ENCODE results near the gene PPHLN1. TPM values are rescaled to one million over a fixed set of nuclear protein-coding genes. Genes with fewer than 3 reads are reported as not detected.
A peak's percentile ranks its signal among the peaks of the same experiment; 100 is the strongest.

The PPHLN1 gene
- total RNA-seq, 1 donor from 2014 or later: 96.4 TPM

DNA sequence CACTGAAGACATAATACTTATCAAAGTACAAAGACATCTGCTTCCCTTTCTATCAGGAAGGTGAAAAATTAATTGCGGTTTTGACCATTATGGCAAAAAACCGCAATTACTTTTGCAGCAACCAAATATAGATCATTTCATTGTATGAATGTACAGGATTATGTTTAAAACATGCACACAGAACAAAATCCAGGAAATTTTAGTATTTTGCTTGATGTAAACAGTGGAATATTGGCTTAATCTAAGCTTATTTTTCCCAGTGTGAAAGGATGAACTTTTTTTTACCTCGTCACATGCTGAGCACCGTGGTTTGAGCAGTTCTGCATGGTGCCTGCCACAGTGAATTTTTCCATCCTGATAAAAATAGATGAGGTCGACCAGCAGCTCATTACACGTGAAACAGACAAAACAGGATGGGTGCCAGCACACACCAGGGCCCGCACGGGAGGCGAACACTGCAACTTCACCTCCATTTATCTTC, 142.4 kb downstream of the PPHLN1 start:
- H3K36me3 Mint-ChIP-seq (ENCODE audit: low read depth): no peaks in the 10 kb centered on the region
- no peak overlapping the region for H3K4me3 Mint-ChIP-seq (ENCODE audit: low read depth)
- peaks cover 3% of the 10 kb centered on the region for H3K27me3 Mint-ChIP-seq (ENCODE audit: low read depth)
- DNase-seq (ENCODE audit: low spot score): no peak
- intact Hi-C loops (cut with micrococcal nuclease): loop anchor here (5.0 kb wide), 1 partner anchor 41 kb away; no protein-coding TSS in a partner anchor
- no peaks in the 10 kb centered on the region for H3K9me3 Mint-ChIP-seq
- no peak overlapping the region for H3K27ac Mint-ChIP-seq
- H3K4me1 Mint-ChIP-seq (ENCODE audit: low read depth): peaks cover 19% of the 10 kb centered on the region

DNA sequence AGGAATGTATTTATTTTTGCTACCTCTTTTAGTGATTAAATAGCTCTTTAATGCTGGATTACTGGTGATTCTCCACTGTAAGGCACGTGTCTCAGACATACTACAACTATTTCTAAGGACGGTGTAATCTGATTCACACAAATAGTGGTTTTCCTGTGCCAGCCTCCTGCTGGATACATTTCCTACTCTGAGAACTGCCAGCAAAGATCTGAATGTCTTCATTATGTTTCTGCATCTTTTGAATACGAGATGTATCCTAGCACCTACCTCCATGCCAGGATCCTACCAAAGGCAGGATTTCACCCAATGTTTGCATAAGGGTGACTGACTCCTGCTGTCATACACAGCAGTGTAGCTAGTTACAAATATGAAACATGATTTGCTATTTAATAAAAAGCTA, 143.0 kb downstream of the PPHLN1 start:
- no peak for DNase-seq (ENCODE audit: low spot score)
- H3K9me3 Mint-ChIP-seq: no peaks in the 10 kb centered on the region
- no peaks in the 10 kb centered on the region for H3K36me3 Mint-ChIP-seq (ENCODE audit: low read depth)
- intact Hi-C loops (cut with micrococcal nuclease): loop anchor here (5.0 kb wide), 1 partner anchor 42 kb away; no protein-coding TSS in a partner anchor
- peaks cover 19% of the 10 kb centered on the region for H3K4me1 Mint-ChIP-seq (ENCODE audit: low read depth)
- H3K4me3 Mint-ChIP-seq (ENCODE audit: low read depth): no peak overlapping the region
- peaks cover 7% of the 10 kb centered on the region for H3K27me3 Mint-ChIP-seq (ENCODE audit: low read depth)
- no peak overlapping the region for H3K27ac Mint-ChIP-seq

DNA sequence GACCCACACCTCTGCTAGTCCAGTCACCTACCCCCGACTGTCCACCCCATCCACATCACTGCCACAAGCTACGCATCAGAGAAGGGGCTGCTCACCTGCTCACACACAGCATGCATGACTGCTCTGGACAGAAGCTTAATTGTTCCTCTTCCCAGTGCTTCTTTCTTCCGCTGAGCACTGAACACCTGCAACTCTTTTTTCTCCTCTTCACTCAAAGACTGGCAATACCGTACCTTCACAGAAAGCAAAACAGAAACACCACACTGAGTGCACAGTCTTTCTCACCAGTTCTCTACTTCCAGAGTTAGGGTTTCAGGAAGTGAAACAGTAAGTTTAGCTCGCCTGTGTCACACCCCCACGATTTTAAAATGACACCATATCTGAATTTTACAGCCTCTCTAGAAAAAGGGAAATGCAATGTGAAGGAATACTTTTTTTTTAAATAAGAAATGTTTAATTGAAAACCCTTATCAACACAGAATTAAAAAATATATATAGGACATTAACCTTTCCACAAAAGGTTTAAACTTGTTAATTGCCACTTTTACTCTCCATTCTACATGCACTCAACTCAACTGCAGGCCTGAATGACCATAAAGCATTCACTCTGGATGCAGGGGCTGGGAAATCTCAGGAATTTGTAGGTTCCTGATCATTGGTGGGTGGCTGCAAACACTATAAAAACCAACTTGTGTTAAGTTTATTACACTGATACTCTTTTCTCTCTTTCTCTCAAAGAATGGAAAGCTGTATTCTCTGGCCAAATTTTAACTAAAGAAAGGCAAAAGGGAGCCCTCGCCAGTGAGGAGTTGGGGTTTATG, 143.6 kb downstream of the PPHLN1 start:
- no peak for DNase-seq (ENCODE audit: low spot score)
- Mint-ChIP-seq H3K36me3 (ENCODE audit: low read depth) (no peaks in the 10 kb centered on the region), H3K4me3 (ENCODE audit: low read depth) (peak overlapping the region; percentile 63), H3K27me3 (ENCODE audit: low read depth) (peaks cover 7% of the 10 kb centered on the region), H3K9me3 (no peaks in the 10 kb centered on the region), H3K27ac (peak overlapping the region; percentile 16), H3K4me1 (ENCODE audit: low read depth) (peaks cover 19% of the 10 kb centered on the region)
- intact Hi-C loops (cut with micrococcal nuclease): loop anchor here (5.0 kb wide), 1 partner anchor 42 kb away; no protein-coding TSS in a partner anchor

DNA sequence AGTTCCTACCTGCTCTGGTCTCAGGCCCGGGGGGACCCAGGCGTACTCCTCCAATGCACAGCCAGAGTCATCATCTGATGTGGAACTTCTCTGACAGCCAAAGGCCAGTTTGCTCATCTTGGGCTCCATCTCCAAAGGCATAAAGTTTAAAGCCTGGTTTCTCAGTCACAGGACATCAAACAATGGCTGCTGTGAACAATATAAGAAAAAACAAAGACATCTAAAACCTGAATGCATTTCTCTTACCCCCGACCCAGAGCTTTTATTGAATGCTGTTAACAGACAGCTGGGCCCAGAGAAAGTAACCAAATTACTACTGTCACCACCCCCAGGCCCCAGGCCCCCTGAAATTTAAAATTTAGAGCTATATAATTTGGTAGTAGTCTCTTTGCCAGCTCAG, 146.4 kb downstream of the PPHLN1 start:
- peaks cover 7% of the 10 kb centered on the region for H3K27me3 Mint-ChIP-seq (ENCODE audit: low read depth)
- no peaks in the 10 kb centered on the region for H3K36me3 Mint-ChIP-seq (ENCODE audit: low read depth)
- H3K9me3 Mint-ChIP-seq: no peaks in the 10 kb centered on the region
- intact Hi-C loops (cut with micrococcal nuclease): no loop called here
- no peak for DNase-seq (ENCODE audit: low spot score)
- peaks cover 19% of the 10 kb centered on the region for H3K4me1 Mint-ChIP-seq (ENCODE audit: low read depth)
- no peak overlapping the region for H3K4me3 Mint-ChIP-seq (ENCODE audit: low read depth)
- H3K27ac Mint-ChIP-seq: no peak overlapping the region

DNA sequence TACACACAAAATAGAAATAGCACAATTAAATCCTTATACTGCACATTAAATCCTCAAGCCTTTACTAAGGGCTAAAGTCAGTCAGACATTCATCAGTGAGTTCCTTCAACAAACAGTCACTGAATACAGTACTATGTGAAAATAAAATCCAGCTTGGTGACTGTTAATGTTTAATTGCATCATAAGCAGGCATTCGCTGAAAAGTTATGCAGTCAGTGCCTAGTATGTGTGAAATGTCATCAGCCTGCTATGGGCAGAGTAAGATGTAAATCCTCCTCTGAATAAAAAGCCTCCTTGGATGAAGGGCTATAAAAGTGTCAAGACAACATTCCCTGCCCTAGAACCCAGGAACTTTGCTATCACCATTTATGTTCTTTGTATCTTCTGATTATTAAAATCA, 147.2 kb downstream of the PPHLN1 start:
- Mint-ChIP-seq H3K27me3 (ENCODE audit: low read depth) (peaks cover 10% of the 10 kb centered on the region), H3K4me1 (ENCODE audit: low read depth) (peaks cover 18% of the 10 kb centered on the region), H3K36me3 (ENCODE audit: low read depth) (no peaks in the 10 kb centered on the region), H3K4me3 (ENCODE audit: low read depth) (no peak overlapping the region), H3K27ac (no peak overlapping the region), H3K9me3 (no peaks in the 10 kb centered on the region)
- DNase-seq (ENCODE audit: low spot score): no peak
- intact Hi-C loops (cut with micrococcal nuclease): no loop called here

DNA sequence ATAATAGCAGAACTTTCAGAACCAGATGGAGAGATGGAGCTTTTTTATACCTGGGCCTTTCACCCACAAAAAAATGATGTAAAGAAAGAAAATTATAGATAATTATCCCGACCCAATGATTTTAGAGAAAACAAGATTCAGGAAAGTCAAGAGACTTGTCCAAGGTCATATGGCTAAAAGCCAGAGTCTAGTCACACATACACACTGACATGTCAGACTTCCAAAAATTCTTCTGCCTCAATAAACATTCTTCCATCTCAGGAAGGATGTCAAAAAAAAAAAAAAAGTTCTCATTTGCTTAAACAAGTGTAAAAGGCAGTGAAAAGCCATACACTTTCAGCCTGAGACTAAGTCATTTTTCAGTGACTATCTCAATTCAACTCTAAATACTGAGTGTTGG, 147.6 kb downstream of the PPHLN1 start:
- no peak overlapping the region for H3K4me3 Mint-ChIP-seq (ENCODE audit: low read depth)
- no peaks in the 10 kb centered on the region for H3K36me3 Mint-ChIP-seq (ENCODE audit: low read depth)
- intact Hi-C loops (cut with micrococcal nuclease): no loop called here
- H3K27me3 Mint-ChIP-seq (ENCODE audit: low read depth): peaks cover 14% of the 10 kb centered on the region
- H3K9me3 Mint-ChIP-seq: no peaks in the 10 kb centered on the region
- peaks cover 14% of the 10 kb centered on the region for H3K4me1 Mint-ChIP-seq (ENCODE audit: low read depth)
- DNase-seq (ENCODE audit: low spot score): no peak
- H3K27ac Mint-ChIP-seq: no peak overlapping the region

DNA sequence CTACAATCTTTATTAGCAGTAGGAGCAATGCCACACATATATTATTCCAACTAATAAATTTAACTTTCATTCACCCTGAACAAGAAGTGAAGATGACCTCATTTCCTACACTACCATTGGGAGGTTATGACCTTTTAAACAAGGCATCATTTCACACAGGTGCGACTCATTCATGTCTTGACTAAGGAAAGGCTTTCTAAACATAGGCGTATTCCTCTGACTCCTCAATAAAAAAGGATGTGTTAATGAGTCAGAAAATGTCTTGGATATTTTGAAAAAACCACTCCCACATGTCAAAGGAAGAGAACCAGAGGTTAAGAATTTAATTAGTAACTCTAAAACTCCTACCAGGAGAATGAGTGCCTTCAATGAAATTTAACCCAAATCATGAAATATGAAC, 148.4 kb downstream of the PPHLN1 start:
- H3K9me3 Mint-ChIP-seq: no peaks in the 10 kb centered on the region
- no peak overlapping the region for H3K4me3 Mint-ChIP-seq (ENCODE audit: low read depth)
- H3K36me3 Mint-ChIP-seq (ENCODE audit: low read depth): no peaks in the 10 kb centered on the region
- peaks cover 8% of the 10 kb centered on the region for H3K4me1 Mint-ChIP-seq (ENCODE audit: low read depth)
- H3K27me3 Mint-ChIP-seq (ENCODE audit: low read depth): peaks cover 22% of the 10 kb centered on the region
- DNase-seq (ENCODE audit: low spot score): no peak
- intact Hi-C loops (cut with micrococcal nuclease): no loop called here
- H3K27ac Mint-ChIP-seq: no peak overlapping the region

DNA sequence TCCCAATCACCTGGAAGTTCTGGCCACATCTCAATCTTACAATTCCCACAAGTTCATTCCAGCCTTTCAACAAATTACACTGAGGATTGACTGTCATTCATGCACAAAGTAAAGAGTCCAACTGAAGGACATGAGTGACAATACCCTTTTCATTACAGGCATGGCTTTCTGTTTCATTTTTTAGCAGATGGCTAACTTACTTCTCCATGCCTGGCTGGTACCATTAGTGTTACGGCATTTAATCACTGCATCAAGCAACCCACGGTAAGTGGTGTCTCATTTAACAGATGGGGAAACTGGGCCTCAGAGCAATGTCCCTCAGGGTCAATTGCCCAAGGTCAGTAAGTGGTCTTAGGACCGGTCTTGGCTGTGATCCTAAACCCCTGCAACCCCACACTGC, 149.1 kb downstream of the PPHLN1 start:
- Mint-ChIP-seq H3K27me3 (ENCODE audit: low read depth) (peaks cover 26% of the 10 kb centered on the region), H3K9me3 (no peaks in the 10 kb centered on the region), H3K4me3 (ENCODE audit: low read depth) (no peak overlapping the region), H3K36me3 (ENCODE audit: low read depth) (no peaks in the 10 kb centered on the region), H3K27ac (no peak overlapping the region), H3K4me1 (ENCODE audit: low read depth) (peaks cover 2% of the 10 kb centered on the region)
- no peak for DNase-seq (ENCODE audit: low spot score)
- intact Hi-C loops (cut with micrococcal nuclease): no loop called here

DNA sequence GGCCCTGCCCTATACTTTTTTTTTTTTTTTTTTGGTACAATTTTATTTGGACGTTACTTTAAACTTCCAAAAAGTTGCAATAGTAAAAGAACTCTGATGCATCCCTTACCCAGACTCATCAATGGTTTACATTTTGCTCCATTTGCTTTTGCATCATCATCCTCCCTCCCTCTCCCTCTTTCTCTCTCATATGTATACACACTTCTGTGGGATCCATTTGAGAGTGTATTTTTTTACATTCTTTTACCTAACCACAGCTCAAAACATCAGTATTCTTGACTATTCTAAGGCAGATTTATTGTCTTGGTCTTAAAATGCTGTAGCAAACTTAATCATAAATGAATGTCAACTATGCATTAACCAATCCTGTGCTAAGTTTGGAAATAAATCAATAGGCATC, 152.0 kb downstream of the PPHLN1 start:
- DNase-seq (ENCODE audit: low spot score): no peak
- Mint-ChIP-seq H3K9me3 (no peaks in the 10 kb centered on the region), H3K4me1 (ENCODE audit: low read depth) (peaks cover 4% of the 10 kb centered on the region), H3K27ac (no peak overlapping the region), H3K4me3 (ENCODE audit: low read depth) (no peak overlapping the region), H3K27me3 (ENCODE audit: low read depth) (peaks cover 48% of the 10 kb centered on the region), H3K36me3 (ENCODE audit: low read depth) (no peaks in the 10 kb centered on the region)
- intact Hi-C loops (cut with micrococcal nuclease): no loop called here

DNA sequence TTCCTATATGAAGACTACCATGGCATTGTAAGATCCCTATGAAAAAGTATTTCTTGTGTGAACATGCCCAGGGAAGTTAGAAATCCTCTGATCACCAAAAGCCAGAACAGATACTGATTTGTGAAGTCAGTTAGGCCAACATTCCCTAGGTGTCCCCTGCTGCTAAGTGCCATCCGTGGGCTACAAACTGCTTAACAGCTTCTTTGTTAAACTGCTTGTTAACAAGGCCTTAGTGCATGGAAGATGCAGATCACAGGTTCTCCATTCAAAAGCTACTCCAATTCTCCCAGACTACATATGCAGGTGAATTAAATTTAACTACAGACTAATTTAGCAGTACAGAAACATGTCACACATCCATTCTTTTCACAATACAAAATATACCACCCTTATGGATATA, 155.4 kb downstream of the PPHLN1 start:
- DNase-seq (ENCODE audit: low spot score): no peak
- H3K27me3 Mint-ChIP-seq (ENCODE audit: low read depth): peaks cover 70% of the 10 kb centered on the region
- H3K4me1 Mint-ChIP-seq (ENCODE audit: low read depth): peaks cover 12% of the 10 kb centered on the region
- no peak overlapping the region for H3K4me3 Mint-ChIP-seq (ENCODE audit: low read depth)
- intact Hi-C loops (cut with micrococcal nuclease): loop anchor here (5.0 kb wide), 1 partner anchor 111 kb away; no protein-coding TSS in a partner anchor
- no peaks in the 10 kb centered on the region for H3K9me3 Mint-ChIP-seq
- H3K36me3 Mint-ChIP-seq (ENCODE audit: low read depth): no peaks in the 10 kb centered on the region
- no peak overlapping the region for H3K27ac Mint-ChIP-seq

DNA sequence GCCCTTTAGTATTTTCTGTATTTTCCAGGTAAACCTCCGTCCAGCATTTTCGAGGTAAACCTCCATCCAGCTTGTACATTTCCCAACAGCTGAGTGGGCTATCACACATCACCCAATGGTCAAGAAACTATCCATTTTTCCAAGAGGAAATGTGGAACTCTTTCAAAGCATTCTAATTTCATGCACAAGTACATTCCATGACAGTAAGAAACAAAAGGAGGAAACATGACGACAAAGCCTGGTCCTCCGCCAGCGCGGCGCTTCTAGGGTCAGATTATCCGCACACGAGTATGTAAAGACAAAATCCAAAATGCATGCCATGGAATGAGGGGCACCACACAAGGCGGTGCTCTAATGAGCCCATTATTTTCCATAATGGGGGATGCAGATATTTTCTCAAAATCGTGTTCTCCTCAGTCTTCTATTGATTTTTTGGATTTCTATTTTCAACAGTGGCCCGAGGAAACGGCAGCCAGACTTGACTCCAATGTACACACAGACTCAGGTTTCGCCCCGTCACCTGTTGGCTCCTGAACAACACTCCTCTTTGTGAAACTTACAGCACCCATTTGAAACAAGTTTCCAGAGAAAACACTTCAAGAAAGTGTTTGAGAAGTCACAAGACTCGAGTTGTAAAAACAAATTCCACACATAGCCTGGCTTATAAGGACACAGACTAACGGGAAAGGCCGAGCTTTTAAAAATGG, 156.2 kb downstream of the PPHLN1 start:
- intact Hi-C loops (cut with micrococcal nuclease): loop anchor here (2.0 to 5.0 kb wide), 3 partner anchors 87 to 857 kb away; no protein-coding TSS in a partner anchor
- Mint-ChIP-seq H3K27me3 (ENCODE audit: low read depth) (peaks cover 78% of the 10 kb centered on the region), H3K9me3 (no peaks in the 10 kb centered on the region), H3K4me3 (ENCODE audit: low read depth) (peak overlapping the region; percentile 49), H3K4me1 (ENCODE audit: low read depth) (peaks cover 12% of the 10 kb centered on the region), H3K27ac (no peak overlapping the region), H3K36me3 (ENCODE audit: low read depth) (no peaks in the 10 kb centered on the region)
- DNase-seq (ENCODE audit: low spot score): no peak

DNA sequence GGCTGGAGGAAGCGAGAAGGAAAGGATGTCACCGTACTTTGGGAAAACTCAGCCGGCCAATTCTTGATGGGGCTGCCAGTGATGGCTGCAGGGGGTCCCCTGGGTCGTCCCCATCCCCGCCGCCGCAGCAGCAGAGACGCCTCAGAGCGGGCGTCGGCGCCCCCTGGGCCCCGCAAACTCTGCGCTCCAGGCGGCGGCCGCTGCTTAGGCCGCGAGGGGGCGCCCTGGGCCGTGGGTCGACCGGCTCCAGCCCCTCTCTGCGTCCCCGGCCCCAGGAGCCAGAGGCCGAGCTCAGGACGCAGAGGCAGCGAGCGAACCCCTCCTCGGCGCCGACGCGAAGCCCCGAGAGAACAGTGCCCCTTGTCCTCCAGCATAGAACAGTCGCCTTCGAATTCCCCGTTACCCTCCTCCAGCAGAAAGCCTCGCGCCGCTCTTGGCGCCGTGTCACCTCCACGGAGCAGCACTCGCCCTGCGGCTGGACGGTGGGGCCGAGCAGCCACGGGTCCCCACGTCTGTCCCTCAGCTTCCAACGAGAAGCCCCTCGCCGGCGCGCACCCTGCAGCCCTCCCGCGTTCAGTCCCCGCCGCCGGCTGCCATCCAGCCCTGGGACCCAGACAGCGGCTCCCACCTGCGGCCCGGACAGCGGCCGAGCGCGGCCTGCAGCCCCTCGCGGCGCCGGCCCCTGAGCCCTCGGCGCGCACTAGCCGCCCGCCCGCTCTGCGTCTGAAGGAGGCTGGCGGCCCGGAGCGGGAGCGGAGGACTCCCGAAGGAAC, 157.0 kb downstream of the PPHLN1 start:
- H3K27ac Mint-ChIP-seq: no peak overlapping the region
- H3K4me1 Mint-ChIP-seq (ENCODE audit: low read depth): peaks cover 12% of the 10 kb centered on the region
- H3K9me3 Mint-ChIP-seq: no peaks in the 10 kb centered on the region
- peak; percentile 32 for DNase-seq (ENCODE audit: low spot score)
- no peaks in the 10 kb centered on the region for H3K36me3 Mint-ChIP-seq (ENCODE audit: low read depth)
- peak overlapping the region; percentile 77 for H3K4me3 Mint-ChIP-seq (ENCODE audit: low read depth)
- intact Hi-C loops (cut with micrococcal nuclease): loop anchor here (2.0 to 5.0 kb wide), 3 partner anchors 86 to 856 kb away; no protein-coding TSS in a partner anchor
- peaks cover 81% of the 10 kb centered on the region for H3K27me3 Mint-ChIP-seq (ENCODE audit: low read depth)
